K562 (cell line): Measurements from ENCODE around the gene ACTG2. TPM values are rescaled to one million over a fixed set of nuclear protein-coding genes. Genes with fewer than 3 reads are reported as not detected.
"Not testable (repeated sequence)": the region's sequence is repeated elsewhere in the genome, so short reads cannot be mapped to it uniquely, and the experiment has no call there.

ENCODE experiments used
- ATAC-seq: fragments of 200-7000 bp; cut with Tn5 transposase; 3 replicates; pipeline ENCODE4 v1.9.1; 2020; ENCODE audit warnings: moderate library complexity
- BruUV-seq: library from RNA; stranded (reverse); fragments of 400-500 nt; replicated peaks from 2 replicates; lab custom pipeline; 2021; lab: Mats Ljungman, UMichigan
- CTCF ChIA-PET: fragments of 300-600 bp; formaldehyde crosslinking; extraction: SDS; loops from one replicate; lab custom pipeline; 2021; ENCODE audit warnings: low intra/inter-chr PET ratio; lab: Yijun Ruan, JAX
- POLR2A ChIA-PET: fragments of 300-600, 350-650 bp; sonication (Branson Sonifier 250); formaldehyde crosslinking; extraction: SDS; loops from one replicate; lab custom pipeline; 2021; ENCODE audit warnings: antibody characterized with exemption, inconsistent platforms; lab: Yijun Ruan, JAX
- DNase-seq, 4 experiments: peaks; one replicate each; pipeline versions ENCODE4 v3.0.0 to v3.0.0-alpha.2; 2011 to 2018; ENCODE audit warnings: low spot score in 3 of 4, mixed read lengths in 3 of 4; ENCODE audit errors: extremely low read depth in 1 of 4
- FAIRE-seq: peaks from 2 replicates; lab custom pipeline; 2011; peaks lifted over from hg19 to GRCh38; lab: Jason Lieb, UNC
- H2AFZ ChIP-seq: 2 replicates; pipeline ENCODE4 v1.6.0; 2011; ENCODE audit warnings: low read depth, low read length, control low read depth, inconsistent platforms
- H3K27ac ChIP-seq: fragments of 200-600 bp; 3 replicates; pipeline ENCODE4 v1.8.0; 2011; ENCODE audit warnings: low read depth, mild to moderate bottlenecking, control low read depth, inconsistent platforms, low read length, moderate library complexity, mixed read lengths; ENCODE audit errors: extremely low read depth
- H3K27me3 ChIP-seq, 2 experiments: fragments of 300-600 bp in 1 of 2; 2 replicates in 1 of 2; 3 replicates in 1 of 2; pipeline versions ENCODE4 v1.6.0 to v1.8.0; 2011; ENCODE audit warnings: inconsistent platforms in 2 of 2, low read length in 2 of 2, mild to moderate bottlenecking in 1 of 2, mixed read lengths in 1 of 2, moderate library complexity in 1 of 2; ENCODE audit not compliant: control insufficient read depth in 2 of 2, insufficient read depth in 2 of 2
- H3K36me3 ChIP-seq: fragments of 300-600 bp; 3 replicates; pipeline ENCODE4 v1.8.0; 2011; ENCODE audit warnings: mild to moderate bottlenecking, low read length, inconsistent platforms; ENCODE audit not compliant: control insufficient read depth, insufficient read depth
- H3K4me1 ChIP-seq, 2 experiments: fragments of 200-600 bp in 1 of 2; replicated peaks in 1 of 2; 2 replicates in 1 of 2; 3 replicates in 1 of 2; pipeline versions ENCODE4 v1.5.1 to v1.8.0; 2011; ENCODE audit warnings: inconsistent platforms in 2 of 2, low read length in 2 of 2, mild to moderate bottlenecking in 1 of 2, mixed read lengths in 1 of 2, moderate library complexity in 1 of 2; ENCODE audit not compliant: control insufficient read depth in 2 of 2, insufficient read depth in 2 of 2
- H3K4me2 ChIP-seq: 2 replicates; pipeline ENCODE4 v1.6.1; 2011; ENCODE audit warnings: low read length, control low read depth, inconsistent platforms, mixed read lengths; ENCODE audit not compliant: insufficient read depth
- H3K4me3 ChIP-seq: fragments of 200-600 bp; sonication (generic), shearing (Covaris generic); 2 replicates; pipeline ENCODE4 v1.5.1; 2016; ENCODE audit warnings: control low read depth, inconsistent platforms
- H3K79me2 ChIP-seq: fragments of 200-600 bp; 3 replicates; pipeline ENCODE4 v1.8.0; 2011; ENCODE audit warnings: low read length, inconsistent platforms; ENCODE audit not compliant: control insufficient read depth, insufficient read depth
- H3K9ac ChIP-seq, 2 experiments: 2 replicates each; pipeline versions ENCODE4 v1.6.0 to v1.6.1; 2011; ENCODE audit warnings: low read depth in 2 of 2, low read length in 2 of 2, control low read depth in 1 of 2, inconsistent platforms in 1 of 2, mild to moderate bottlenecking in 1 of 2, mixed read lengths in 1 of 2; ENCODE audit not compliant: insufficient read depth in 1 of 2
- H3K9me1 ChIP-seq: one replicate; pipeline ENCODE4 v1.6.0; 2011; ENCODE audit warnings: inconsistent platforms, mild to moderate bottlenecking, low read length, moderate library complexity; ENCODE audit not compliant: control insufficient read depth, insufficient read depth
- H3K9me3 ChIP-seq: replicated peaks from 2 replicates; pipeline ENCODE4 v1.5.1; 2011; ENCODE audit warnings: low read depth, low read length, inconsistent platforms; ENCODE audit not compliant: control insufficient read depth, insufficient read depth
- H4K20me1 ChIP-seq: replicated peaks from 2 replicates; pipeline ENCODE4 v1.6.1; 2011; ENCODE audit warnings: low read length, inconsistent platforms, mixed read lengths; ENCODE audit not compliant: control insufficient read depth, insufficient read depth
- ATF7 ChIP-seq: fragments of 450-650 bp; IDR thresholded peaks from 2 replicates; pipeline ENCODE4 v1.7.1; 2014; ENCODE audit warnings: mild to moderate bottlenecking, moderate library complexity
- CEBPB ChIP-seq: fragments of 450-650 bp; IDR thresholded peaks from 2 replicates; pipeline ENCODE4 v1.6.1; 2016; ENCODE audit warnings: missing genetic modification characterization, missing compliant biosample characterization
- CEBPG ChIP-seq, 3 experiments: fragments of 200-800 bp in 1 of 3; sonication (Bioruptor generic) in 1 of 3; sonication (generic) in 1 of 3; formaldehyde crosslinking in 1 of 3; IDR thresholded peaks in 2 of 3; conservative IDR thresholded peaks in 1 of 3; 2 replicates each; pipeline versions ENCODE4 v1.6.1 to v1.8.0; 2016 to 2022; ENCODE audit warnings: missing compliant biosample characterization in 2 of 3, missing genetic modification characterization in 2 of 3, mild to moderate bottlenecking in 1 of 3, missing genetic modification reagents in 1 of 3
- DPF2 ChIP-seq: fragments of 450-650 bp; IDR thresholded peaks from 2 replicates; pipeline ENCODE4 v1.6.1; 2016
- EP400 ChIP-seq: fragments of 450-650 bp; IDR thresholded peaks from 2 replicates; pipeline ENCODE4 v1.6.1; 2017; ENCODE audit warnings: antibody characterized with exemption, mild to moderate bottlenecking, moderate library complexity
- FOSL1 ChIP-seq: fragments of 200-800 bp; sonication (Bioruptor generic); conservative IDR thresholded peaks from 2 replicates; pipeline ENCODE4 v1.6.1; 2016; ENCODE audit warnings: missing genetic modification characterization, missing compliant biosample characterization
- NRF1 ChIP-seq, 2 experiments: fragments of 450-650 bp; IDR thresholded peaks in 1 of 2; conservative IDR thresholded peaks in 1 of 2; 2 replicates each; pipeline ENCODE4 v1.6.1; 2014; ENCODE audit warnings: mild to moderate bottlenecking in 2 of 2
- SMARCA4 ChIP-seq: fragments of 450-650 bp; IDR thresholded peaks from 2 replicates; pipeline ENCODE4 v1.6.1; 2016
- SMARCE1 ChIP-seq: fragments of 450-650 bp; IDR thresholded peaks from 2 replicates; pipeline ENCODE4 v1.7.1; 2016; ENCODE audit warnings: mild to moderate bottlenecking
- ZNF589 ChIP-seq: fragments of 200-800 bp; sonication (Bioruptor generic); IDR thresholded peaks from 2 replicates; pipeline ENCODE4 v1.6.1; 2016; ENCODE audit warnings: low read depth, missing genetic modification characterization, missing compliant biosample characterization
- ZSCAN32 ChIP-seq: fragments of 450-650 bp; formaldehyde crosslinking; IDR thresholded peaks from 2 replicates; pipeline ENCODE4 v1.4.0; 2020; ENCODE audit warnings: mild to moderate bottlenecking, moderate library complexity
- WGBS: fragments of 100-300 bp; shearing (Covaris generic); methylation state at CpG from one replicate; pipeline ENCODE4 v1.1.6; 2016; ENCODE audit warnings: low coverage, mixed read lengths; ENCODE audit not compliant: insufficient coverage; ENCODE audit errors: missing lambda C conversion rate; 5-methylcytosine and 5-hydroxymethylcytosine counted together
- in situ Hi-C: fragments of 300-500 bp; cut with MboI; formaldehyde crosslinking; loops from 4 replicates; pipeline ENCODE4 v1.15.0; 2018; ENCODE audit warnings: inconsistent platforms, mixed read lengths
- intact Hi-C: fragments of 100-400 bp; cut with micrococcal nuclease; formaldehyde crosslinking; loops from 2 replicates; pipeline ENCODE4 v1.14.2; 2022
- polyA plus RNA-seq, 8 experiments: library from polyadenylated mRNA; depleted of rRNA in 4 of 8; stranded (reverse) in 5 of 8; unstranded in 3 of 8; fragments of >200 nt; fragmentation: Nextera tagmentation in 2 of 8; fragmentation: Illumina TruSeq in 1 of 8; extraction: Ambion mirVana in 2 of 8; extraction: Trizol in 1 of 8; gene quantifications; 2 replicates each; pipeline versions ENCODE4 v1.2.1 to v1.2.3, GENCODE V29; 2011 to 2014; ENCODE audit warnings: inconsistent platforms in 1 of 8, missing spikeins in 1 of 8
- total RNA-seq, 7 experiments: library from RNA; depleted of rRNA in 6 of 7; stranded (reverse); fragments of >200 nt in 6 of 7; fragmentation: Illumina TruSeq in 2 of 7; extraction: Trizol in 2 of 7; gene quantifications; 2 replicates each; pipeline versions ENCODE4 v1.2.1 to v1.2.3, GENCODE V29; 2011 to 2021; ENCODE audit warnings: low replicate concordance in 1 of 7
- TF ChIP-seq, protein P1 (sequence below), 2 experiments: fragments of 450-650 bp in 1 of 2; sonication (generic) in 1 of 2; formaldehyde crosslinking in 1 of 2; IDR thresholded peaks in 1 of 2; conservative IDR thresholded peaks in 1 of 2; 2 replicates each; pipeline versions ENCODE4 v1.6.1 to v1.8.1; 2016 to 2023; ENCODE audit warnings: mild to moderate bottlenecking in 2 of 2, moderate library complexity in 2 of 2, inconsistent platforms in 1 of 2, missing genetic modification reagents in 1 of 2
- TF ChIP-seq, protein P2 (sequence below): fragments of 450-650 bp; IDR thresholded peaks from 2 replicates; pipeline ENCODE4 v1.6.1; 2016; ENCODE audit warnings: missing biosample characterization, missing genetic modification characterization
- TF ChIP-seq, protein P3 (sequence below): fragments of 450-650 bp; formaldehyde crosslinking; IDR thresholded peaks from 2 replicates; pipeline ENCODE4 v1.4.0; 2022; ENCODE audit warnings: mild to moderate bottlenecking, moderate library complexity

Gene ACTG2
- total and polyA plus RNA-seq, 9 of the 15 experiments (the other 6 are each of a cell fraction or from before 2014, with no cell fraction given): 0.06 to 0.60 TPM; not detected in 7

DNA sequence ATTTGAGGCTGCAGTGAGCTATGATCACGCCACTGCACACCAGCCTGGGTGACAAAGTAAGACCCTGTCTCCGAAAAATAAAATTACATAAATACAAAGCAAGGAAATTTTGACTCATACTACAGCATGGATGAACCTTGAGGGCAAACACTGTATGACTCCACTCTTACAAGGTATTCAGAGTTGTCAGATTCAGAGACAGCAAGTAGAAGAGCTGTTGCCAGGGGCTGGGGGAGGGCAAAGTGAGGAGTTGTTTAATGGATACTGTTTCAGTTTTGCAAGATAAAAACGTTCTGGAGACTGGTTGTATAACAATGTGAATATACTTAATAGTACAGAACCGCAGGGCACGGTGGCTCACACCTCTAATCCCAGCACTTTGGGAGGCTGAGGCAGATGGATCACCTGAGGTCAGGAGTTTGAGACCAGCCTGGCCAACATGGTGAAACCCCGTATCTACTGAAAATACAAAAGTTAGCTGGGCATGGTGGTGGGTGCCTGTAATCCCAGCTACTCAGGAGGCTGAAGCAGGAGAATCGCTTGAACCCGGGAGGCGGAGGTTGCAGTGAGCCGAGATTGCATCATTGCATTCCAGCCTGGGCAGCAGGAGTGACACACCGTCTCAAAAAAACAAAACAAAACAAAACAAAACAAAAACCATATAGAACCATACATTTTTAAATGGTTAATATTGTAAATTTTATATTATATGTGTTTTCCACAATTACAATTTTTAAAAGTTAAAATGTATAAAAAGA lies 5.0 kb upstream of the ACTG2 start:
- WGBS: 22% methylated on average over 11 of the region's 11 CpGs
- H3K4me1 ChIP-seq, intact Hi-C loops, POLR2A ChIA-PET, H3K9me3 ChIP-seq, H3K9me1 ChIP-seq, H3K4me2 ChIP-seq, H3K9ac ChIP-seq, H3K27ac ChIP-seq, in situ Hi-C loops, FAIRE-seq, H3K36me3 ChIP-seq, H4K20me1 ChIP-seq, H3K4me3 ChIP-seq, DNase-seq, H3K79me2 ChIP-seq, BruUV-seq, H3K27me3 ChIP-seq: not testable (repeated sequence)
- peak; percentile 75 for TF ChIP-seq CEBPG (CRISPR knock-in tag; IDR thresholded peaks at IDR 0.05)
- TF ChIP-seq CEBPG (tag; conservative IDR thresholded peaks at IDR 0.05 in 1 of 2, IDR thresholded peaks at IDR 0.05 in 1 of 2): peak; percentile 81 to 85
- peak; percentile 34; the same call in 1 of the 2 replicates for TF ChIP-seq SMARCA4
- peak; percentile 60; the same call in 1 of the 2 replicates for TF ChIP-seq ATF7
- TF ChIP-seq, protein P1, sequence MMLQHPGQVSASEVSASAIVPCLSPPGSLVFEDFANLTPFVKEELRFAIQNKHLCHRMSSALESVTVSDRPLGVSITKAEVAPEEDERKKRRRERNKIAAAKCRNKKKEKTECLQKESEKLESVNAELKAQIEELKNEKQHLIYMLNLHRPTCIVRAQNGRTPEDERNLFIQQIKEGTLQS (IDR thresholded peaks at IDR 0.05): peak; percentile 96
- TF ChIP-seq, protein P1 (CRISPR knock-in tag; conservative IDR thresholded peaks at IDR 0.05): not testable (repeated sequence)
- TF ChIP-seq, protein P2, sequence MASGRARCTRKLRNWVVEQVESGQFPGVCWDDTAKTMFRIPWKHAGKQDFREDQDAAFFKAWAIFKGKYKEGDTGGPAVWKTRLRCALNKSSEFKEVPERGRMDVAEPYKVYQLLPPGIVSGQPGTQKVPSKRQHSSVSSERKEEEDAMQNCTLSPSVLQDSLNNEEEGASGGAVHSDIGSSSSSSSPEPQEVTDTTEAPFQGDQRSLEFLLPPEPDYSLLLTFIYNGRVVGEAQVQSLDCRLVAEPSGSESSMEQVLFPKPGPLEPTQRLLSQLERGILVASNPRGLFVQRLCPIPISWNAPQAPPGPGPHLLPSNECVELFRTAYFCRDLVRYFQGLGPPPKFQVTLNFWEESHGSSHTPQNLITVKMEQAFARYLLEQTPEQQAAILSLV: peak; percentile 54; the same call in 1 of the 2 replicates
- 0 out of 2 replicates have a peak, but pooled peaks have one; percentile 26 for TF ChIP-seq FOSL1 (tag)
- TF ChIP-seq NRF1 (conservative IDR thresholded peaks at IDR 0.05 in 1 of 2, IDR thresholded peaks at IDR 0.05 in 1 of 2): 0 out of 4 replicates have a peak, but pooled peaks of 1 of the 2 experiments have one; percentile 14
- TF ChIP-seq, protein P3, sequence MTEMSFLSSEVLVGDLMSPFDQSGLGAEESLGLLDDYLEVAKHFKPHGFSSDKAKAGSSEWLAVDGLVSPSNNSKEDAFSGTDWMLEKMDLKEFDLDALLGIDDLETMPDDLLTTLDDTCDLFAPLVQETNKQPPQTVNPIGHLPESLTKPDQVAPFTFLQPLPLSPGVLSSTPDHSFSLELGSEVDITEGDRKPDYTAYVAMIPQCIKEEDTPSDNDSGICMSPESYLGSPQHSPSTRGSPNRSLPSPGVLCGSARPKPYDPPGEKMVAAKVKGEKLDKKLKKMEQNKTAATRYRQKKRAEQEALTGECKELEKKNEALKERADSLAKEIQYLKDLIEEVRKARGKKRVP (CRISPR knock-in tag): peak; percentile 66; the same call in 1 of the 2 replicates
- 0 out of 2 replicates have a peak, but pooled peaks have one; percentile 37 for TF ChIP-seq ZSCAN32
- 0 out of 2 replicates have a peak, but pooled peaks have one; percentile 33 for TF ChIP-seq EP400
- TF ChIP-seq SMARCE1: 0 out of 2 replicates have a peak, but pooled peaks have one; percentile 24
- peak; percentile 27; the same call in 1 of the 2 replicates for TF ChIP-seq DPF2
- peak; percentile 50; the same call in 1 of the 2 replicates for TF ChIP-seq ZNF589
- peak; percentile 80 for TF ChIP-seq CEBPB (tag)
- peak; percentile 55 for ATAC-seq
- peak overlapping the region; percentile 38; the same call in 1 of the 2 replicates for H2AFZ ChIP-seq
- CTCF ChIA-PET: interaction anchor here (0.7 kb wide), 1 partner anchor 234 kb away, joined by 3 read pairs; no protein-coding TSS in a partner anchor
